NK-92 (cell line): ENCODE data around the gene ZACN.

Experiments
- DNase-seq: peaks from one replicate; lab custom pipeline; 2025; ENCODE audit not compliant: unreplicated experiment; lab: John Stamatoyannopoulos, UW

The ZACN gene

DNA sequence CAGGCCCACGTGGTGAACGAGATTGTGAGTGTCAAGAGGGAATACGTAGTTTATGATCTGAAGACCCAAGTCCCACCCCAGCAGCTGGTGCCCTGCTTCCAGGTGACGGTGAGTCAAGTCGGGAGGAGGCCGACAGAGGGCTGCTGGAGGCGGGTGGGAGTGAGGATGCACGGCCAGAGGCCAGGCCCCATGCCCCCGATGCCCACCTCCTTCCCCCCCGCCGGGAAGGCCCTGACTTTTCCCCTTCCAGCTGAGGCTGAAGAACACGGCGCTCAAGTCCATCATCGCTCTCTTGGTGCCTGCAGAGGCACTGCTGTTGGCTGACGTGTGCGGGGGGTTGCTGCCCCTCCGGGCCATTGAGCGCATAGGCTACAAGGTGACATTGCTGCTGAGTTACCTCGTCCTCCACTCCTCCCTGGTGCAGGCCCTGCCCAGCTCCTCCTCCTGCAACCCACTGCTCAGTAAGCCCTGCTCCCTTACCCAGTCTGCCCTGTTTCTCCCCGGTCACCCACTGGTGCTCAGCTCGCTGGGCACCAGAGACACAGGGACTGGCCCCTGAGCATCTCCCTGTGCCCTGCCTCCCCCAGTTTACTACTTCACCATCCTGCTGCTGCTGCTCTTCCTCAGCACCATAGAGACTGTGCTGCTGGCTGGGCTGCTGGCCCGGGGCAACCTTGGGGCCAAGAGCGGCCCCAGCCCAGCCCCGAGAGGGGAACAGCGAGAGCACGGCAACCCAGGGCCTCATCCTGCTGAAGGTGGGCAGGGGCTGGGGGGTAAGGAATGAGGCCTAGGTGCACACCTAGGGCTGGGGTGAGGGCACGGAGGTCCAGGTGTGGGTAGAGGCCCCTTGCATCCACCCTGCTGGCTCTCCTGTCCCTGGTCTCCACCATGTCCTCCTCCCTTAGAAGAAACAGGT is 2.6 kb downstream of the ZACN start:
- DNase-seq: no peak

DNA sequence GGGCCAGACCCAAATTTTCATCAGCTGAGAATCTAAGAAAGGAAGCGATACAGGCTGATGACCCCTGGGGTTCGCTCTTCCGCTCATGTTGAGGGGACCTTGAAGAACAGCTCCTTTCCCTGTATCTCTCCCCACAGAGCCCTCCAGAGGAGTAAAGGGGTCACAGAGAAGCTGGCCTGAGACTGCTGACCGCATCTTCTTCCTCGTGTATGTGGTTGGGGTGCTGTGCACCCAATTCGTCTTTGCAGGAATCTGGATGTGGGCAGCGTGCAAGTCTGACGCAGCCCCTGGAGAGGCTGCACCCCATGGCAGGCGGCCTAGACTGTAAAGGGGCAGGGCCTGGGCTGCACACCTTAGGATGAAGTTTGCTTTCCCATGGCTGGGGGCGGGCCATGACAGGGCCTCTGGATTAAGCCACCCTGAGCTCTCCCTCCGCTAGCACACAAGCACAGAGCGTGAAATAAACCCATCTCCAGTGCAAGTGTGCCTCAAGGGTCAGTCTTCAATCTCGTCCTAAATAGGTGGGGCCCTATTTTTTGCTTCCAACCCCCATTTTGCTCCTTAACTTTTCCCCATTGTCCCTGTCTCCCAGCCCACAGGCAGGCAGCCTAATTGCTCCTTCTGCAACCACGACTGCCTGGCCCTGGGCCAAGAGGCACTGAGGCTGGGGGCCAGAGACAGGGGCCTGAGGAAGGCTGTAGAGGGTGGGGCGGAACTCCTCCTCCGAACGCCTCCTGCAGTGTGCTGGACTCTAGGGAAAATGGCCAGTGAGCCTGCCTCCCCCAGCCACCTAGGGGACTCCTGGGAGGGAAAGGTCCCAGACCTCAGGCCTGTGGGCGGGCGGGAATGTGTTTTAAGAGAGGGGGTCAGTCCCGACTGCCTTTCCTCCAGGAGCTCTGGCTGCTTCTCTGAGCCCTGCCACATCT is 3.6 kb downstream of the ZACN start:
- DNase-seq: no peak

DNA sequence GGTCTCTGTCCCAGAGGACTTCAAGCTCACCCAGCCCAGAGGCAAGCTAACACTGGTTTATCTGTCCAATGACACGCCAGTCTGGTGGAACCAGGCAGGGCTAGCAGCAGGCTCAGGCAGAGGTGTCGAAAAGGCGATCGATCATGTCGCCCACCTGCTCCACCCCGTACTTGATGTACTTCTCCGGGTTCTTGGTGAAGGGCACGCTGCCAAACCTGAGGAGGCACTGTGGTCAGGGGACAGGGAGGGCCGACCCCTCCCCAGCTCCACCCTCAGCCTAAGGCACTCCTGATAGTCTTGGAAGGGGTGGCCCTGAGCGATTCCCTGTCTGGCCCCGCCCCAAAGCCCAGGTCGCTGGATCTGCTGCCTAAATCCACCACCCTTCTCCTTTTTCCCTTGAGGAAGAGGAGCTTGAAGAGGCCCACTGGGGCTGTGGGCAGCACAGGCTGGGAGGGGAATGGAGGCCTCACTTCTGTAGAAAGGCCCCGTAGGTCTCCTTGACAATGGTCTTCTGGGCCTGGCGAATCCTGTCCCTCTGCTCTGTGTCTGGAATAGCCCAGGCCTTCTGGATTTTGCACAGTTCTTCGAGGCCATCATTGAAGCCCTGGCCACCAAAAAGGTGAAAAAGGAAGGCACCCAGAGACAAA is 4.7 kb downstream of the ZACN start:
- DNase-seq: no peak

DNA sequence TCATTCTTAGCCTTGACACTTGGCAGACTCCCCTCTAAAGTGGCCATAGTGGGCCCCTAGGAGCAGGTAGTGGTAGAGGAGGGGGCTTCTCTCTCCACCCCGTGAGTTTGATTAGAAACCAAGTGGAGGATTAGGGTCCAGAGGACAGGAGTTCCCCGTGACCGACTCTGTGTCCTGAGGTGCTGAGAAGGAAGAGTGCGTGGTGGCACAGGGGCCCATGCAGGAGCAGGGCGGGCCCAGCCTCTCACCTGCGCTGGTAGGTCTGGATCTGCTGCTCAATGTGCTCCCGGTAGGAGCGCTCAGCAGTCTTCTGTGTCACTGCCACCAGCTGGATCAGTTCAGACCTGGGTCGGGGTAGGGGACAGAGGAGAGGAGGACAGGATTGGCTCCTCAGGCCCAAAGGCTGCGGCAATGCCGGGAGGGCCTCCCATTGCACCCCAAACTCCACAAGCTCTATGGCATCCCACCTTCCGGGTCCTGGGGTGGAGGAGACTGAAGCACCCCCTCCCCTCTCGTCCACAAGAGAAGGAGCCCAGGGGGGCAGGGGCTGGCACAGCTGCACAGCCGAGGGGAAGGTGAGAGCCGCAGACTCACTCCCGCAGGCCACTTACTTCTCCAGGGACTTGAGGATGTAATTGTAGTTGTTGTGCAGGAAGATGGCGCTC is 6.2 kb downstream of the ZACN start:
- DNase-seq: no peak

DNA sequence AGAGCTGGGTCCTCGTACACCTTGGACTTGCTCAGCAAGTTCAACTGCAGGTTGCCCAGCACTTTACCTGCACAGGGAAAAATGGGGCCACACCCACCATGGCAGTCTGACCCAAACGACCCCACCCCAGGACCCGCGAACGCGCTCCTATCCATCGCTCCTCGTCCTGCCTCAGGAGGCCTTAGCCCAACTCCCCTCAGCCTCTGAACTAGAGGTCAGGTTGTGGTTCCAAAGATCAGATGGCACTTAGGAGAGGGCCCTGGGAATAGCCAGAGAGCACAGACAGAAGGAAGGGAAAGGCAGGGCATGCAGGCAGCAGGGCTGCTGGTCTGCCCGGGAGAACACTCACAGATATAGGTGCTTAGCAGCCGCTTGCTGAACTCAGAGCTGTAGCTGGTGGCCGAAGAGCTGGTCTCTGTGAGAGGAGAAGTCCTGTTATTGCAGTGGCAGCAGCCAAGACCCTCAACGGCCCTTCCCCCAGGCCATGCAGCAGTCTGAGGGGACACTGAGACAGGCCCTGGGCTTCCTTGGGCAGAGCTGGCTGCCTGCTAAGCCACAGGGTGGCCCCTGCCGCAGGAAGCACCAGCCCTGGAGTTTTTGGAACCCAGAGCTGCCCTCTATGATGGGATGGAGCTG is 6.9 kb downstream of the ZACN start:
- no peak for DNase-seq

DNA sequence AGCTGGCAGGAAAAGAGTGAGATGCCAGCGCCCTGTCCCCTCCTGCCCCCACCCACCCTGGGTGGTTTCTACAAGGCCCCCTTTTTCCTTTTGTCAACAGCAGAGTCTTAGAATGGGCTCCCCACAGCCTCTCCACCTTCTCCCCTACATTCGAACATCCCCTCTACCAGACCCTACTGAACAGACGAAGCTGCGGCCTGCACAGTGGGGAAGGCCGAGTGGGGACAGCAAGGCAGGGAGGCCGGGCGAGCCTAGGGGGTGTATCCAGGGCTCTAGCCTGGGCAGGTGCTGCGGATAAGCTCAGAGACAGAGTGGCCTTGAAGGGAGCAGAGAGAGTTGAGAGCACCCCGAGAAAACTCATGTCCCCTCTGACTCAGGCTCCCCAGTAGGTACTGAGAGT is 7.4 kb downstream of the ZACN start:
- no peak for DNase-seq

DNA sequence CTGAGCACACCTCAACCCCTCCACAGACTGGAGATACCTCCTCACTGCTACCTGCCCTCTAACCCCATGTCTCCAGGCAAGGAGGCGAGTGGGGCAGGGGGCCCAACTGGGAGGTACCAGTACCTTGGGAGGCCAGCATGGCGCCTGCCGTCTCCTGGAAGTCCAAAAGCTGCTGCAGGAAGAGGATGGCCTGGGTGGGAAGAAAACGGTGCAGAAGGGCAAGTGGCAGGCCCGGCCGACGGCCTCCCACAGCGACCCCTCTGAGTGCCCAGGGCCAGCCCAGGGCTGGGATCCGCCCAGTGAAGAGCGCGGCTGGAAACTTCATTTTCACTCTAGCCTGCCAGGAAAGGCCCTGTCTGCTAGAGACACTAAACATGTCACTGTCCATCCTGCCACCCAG is 8.5 kb downstream of the ZACN start:
- DNase-seq: no peak

DNA sequence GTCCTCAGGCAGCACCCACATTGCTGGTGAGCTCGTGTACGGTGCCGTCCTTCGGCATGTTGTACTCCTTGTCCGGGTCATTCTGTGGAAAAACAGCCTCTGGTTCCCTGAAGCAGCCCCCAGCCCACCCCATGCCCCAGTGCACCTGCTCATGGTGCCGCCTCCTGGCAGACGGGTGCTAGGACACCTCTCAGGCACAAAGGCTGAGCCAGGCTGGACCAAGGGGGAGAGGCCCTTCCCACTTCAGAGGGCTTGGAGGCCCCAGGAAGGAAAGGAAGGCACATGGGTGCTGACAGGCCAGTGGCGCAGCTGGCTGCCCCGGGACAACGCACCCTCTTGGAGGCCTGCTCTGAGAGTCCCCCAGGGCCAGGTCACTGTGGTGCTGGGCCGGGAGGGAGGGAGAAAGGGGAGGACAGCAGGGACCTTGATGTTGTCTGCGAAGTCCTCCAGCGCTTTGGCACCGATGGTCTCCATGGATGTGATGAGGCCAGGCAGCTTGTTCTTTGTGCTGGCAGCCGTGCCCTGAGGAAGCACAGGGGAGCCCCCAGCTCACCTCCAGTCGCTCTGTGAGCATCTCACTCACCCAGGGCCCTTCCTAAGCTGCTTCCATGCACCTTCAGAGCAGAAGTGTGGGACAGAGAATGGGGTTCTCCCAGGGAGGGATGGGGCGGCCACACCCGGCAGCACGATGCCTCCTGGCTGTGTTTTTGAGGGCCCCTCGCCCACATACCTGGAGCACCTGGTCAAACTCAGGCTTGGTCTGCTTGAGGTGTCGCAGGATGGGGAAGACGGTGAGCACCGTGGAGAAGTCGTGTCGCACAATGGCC is 9.3 kb downstream of the ZACN start:
- DNase-seq: no peak

DNA sequence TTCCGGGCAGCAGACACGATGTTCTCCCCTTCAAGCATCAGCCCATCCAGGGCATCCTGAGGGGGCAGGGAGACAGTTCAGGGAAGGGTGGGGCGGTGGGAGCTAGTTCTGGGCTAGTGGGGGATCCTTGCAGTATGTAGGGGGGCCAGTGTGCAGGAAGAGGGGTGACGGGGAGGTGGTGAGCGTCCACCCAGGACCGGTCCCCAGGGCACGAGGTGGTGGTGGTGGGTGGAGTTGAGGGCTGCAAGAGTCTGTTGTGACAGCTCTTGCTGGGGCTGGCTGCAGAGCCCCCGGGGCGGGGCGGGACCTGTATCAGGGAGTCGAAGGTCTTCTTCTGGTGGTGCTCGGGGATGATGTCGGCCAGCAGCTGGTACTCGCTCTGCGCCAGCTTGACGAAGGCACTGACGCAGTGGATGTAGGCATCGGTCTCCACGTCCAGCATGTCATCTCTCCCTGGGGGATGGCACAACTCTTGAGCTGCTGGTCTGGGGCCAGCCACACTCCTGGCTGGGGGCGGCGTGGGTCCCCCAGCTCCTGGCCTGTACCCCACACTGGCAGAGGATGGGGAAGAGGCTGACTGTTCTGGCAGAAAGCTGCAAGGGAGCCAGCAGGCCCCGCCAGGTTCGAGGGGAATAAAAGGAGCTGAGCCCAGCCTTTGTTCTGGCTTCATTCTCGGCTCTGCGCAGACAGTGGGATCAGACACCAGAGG is 10.0 kb downstream of the ZACN start:
- no peak for DNase-seq

DNA sequence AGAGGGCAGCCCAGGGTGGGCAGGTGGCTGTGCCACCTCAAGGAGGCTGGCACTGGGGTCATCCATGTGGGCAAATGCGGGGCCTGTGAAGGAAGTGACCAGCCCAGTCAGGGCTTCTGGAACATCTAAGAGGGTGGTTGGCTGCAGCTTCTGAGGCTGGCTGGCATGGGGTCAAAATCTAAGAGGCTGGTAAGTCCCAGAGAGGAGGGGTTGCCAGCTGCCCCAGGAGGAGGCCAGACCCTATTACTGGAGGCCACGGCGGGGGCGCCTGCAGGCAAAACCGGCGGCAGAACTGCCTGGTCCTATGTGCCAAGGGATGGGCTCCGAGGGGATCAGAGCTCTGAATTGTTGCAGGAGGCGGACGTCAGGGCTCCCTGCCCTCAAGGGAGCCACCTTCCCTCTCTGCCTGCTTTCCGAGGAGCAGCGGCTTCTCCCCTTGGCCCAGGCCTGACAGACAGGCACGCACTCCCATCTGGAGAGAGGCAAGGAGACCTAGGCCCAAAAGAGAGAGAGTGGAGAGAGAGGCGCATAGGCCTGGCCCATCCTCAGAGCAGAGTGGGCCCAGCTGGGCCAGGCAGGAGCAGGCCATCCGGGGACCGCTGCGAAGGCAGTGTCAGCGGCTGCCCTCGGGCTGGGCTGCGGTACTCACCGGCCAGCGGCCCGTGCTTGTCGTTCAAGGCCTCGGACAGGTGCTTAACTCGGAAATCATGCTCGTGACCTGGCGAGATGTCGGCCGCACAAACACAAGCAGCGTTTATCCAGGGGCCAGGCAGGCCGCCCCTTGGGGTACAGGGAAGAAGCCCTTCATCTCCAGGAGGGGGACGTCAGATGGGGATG is 10.9 kb downstream of the ZACN start:
- DNase-seq: no peak

DNA sequence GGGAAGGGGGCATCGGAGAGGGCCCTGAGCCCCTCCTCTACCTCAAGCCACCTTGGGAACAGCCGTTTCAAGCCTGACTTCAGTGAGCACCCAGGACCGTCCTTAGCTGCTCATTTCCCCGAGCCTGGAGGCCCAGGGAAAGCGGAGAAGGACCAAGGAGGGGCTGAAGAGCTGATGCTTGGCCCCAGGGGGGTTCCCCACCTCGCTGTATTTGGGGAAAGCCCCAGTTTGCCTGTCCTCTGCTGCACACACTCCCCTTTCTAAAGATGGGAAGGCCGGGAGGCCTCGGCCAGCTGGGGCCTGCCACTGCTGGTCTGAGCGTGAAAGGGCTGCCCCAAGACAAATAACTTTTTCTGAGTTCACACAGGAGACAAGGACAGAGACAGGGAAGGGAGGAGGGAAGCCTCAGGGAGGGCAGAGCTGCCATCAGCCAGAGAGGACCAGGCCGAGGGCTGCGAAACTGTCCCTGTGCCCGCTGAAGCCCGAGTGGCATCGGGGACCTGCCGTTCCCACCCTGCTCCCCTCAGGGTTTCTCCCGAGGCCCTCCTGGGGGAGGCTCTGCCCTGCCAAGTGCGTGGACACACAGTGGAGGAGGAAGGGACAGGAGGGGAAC is 11.6 kb downstream of the ZACN start:
- no peak for DNase-seq

DNA sequence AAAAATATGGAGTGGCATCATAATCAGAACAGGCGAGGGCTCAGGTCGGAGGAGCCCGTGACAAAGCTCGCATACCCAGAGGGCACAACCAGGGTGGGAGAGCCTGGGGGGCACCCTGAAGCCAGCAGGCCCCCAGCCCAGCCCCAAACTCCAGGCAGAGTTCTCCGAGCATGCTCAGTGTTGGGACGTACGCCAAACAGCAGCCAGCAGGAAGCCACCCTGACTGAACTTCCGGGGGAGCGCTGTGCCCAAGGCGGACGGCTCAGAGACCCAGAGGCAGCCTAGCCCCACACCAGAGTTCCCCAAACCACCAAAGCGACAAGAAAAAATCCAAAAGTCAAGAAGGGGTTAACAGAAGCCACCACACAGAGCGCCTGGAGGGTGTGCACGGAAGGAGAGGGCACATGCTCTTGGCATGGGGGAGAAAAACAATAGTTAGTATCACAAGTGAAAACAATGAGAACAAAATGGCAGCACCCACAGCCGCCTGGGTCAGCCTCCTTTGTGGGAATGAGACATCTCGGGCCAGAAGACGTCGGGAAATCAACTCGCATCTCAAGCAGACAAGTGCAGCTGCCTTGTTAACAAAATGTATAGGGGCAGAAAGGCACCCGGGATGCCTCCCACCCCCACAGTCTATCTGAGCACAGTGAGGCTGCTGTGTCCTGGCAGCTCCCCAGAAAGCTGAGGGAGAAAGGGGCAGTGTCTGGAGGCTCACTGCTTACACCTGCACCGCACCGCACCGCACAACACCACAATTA is 12.7 kb downstream of the ZACN start:
- DNase-seq: no peak

DNA sequence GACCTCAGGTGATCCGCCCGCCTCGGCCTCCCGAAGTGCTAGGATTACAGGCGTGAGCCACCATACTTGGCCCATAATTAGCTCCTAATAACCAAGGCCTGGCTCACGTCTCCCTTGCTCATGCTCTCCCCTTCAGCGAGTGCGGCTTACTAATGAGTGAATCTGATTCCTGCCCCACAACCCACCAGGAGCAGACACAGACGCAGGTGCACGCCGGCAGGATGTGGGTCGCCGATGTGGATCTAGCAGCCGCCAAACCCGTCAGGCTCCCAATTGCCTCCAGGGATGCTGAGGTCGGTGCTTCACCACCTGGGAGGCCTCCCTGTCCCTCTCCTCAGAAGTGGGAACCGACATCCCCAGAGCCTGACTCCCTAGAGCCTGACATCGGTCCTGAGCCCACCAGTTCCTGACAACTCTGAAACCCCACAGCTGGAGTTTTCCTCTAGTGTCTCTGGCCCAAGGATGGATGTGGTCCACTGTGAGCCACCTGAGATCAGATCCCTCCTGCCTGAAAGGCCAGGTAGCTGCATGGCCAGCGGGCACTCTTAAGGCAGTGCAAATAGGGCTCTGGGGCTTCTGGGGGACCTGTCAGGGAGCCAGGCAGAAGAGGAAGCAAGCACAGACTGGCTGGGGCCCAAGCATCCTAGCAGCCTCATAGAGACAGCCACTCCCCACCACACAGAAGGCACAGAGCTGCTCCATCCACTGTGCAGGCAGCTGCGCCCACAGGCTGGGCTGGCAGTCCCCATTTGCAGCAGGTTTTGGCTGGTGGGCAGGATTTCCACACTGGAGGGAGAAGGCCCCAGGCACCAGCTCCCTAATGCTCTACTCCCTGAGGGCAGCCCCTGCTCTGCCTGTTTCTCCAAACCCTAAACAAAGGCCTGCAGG is 13.8 kb downstream of the ZACN start:
- no peak for DNase-seq

DNA sequence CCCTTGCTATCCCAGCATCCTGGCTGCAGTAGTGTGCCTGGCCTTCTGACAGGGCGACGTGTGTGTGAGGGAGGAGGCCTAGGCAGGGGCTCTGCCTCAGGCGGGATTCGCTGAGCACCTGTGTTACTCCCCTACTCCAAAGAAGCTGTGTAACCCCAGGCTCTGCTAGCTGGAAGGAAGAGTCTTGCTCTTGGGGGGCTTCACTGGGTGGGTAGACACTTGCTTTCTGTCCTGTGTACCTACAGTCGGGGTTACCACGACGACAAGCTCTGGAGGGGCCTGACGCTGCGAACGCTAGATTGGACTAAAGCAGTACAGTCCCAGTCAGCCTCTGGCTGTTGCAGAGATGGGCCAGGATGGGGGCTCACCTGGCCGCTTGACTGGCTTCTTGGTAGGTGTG is 15.1 kb downstream of the ZACN start:
- DNase-seq: no peak

DNA sequence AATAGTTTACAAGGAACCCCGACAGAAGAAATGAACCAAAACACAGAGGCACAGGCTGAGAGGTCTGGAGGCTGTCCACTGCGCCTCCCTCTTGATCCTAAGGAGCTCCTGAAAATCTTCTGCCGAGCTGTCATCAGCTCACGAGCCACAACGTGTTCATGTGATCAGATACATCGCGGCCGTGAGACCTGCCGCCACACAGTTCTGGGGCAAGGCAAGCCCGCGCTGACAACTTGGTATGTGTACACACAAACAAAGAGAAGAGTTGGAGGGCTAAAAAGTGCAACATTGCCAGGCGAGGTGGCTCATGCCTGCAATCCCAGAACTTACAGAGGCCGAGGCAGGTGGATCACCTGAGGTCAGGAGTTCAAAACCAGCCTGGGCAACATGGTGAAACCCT is 17.0 kb downstream of the ZACN start:
- no peak for DNase-seq

DNA sequence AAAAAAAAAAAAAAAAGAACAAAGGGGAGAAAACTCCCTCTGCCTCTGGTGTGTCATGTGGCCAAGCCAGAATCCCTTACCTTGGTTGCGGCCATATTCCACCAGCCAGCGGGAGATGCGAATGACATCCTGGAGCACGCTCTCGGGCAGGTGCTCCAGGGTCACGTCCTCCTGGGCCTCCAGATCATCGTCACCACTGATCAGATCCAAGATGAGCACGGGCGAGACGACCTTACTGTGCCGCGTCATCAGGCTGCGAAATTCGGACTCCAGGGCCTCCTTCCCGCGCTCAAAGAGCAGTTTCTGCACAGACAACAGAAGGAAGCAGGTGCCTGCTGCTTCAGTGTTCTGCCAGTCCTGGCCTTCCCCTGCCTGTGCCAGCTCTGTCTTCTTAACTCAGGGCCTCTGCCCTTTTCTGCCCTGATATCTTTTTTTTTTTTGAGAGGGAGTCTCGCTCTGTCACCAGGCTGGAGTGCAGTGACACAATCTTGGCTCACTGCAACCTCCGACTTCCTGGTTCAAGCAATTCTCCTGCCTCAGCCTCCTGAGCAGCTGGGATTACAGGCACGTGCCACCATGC is 18.8 kb downstream of the ZACN start:
- no peak for DNase-seq
